Astrocyte of the spinal cord (primary cell): ENCODE results near the gene CD36.
A peak's percentile ranks its signal among the peaks of the same experiment; 100 is the strongest.

Source experiments
- DNase-seq: peaks from one replicate; pipeline ENCODE4 v3.0.0; 2011; ENCODE audit warnings: low read depth, low spot score
- H3K4me3 ChIP-seq: 2 replicates; pipeline ENCODE4 v1.5.1; 2011; ENCODE audit warnings: low read depth, mild to moderate bottlenecking, low read length, moderate library complexity
- in situ Hi-C: cut with HindIII; loops from 2 replicates; pipeline ENCODE4 v1.10.0; 2017; ENCODE audit warnings: low sequenced_read_pairs
- TF ChIP-seq, protein P1 (sequence below): IDR thresholded peaks from 2 replicates; pipeline ENCODE4 v1.5.1; 2012; ENCODE audit warnings: low read depth, mild to moderate bottlenecking, low read length, inconsistent platforms

CD36 gene

DNA sequence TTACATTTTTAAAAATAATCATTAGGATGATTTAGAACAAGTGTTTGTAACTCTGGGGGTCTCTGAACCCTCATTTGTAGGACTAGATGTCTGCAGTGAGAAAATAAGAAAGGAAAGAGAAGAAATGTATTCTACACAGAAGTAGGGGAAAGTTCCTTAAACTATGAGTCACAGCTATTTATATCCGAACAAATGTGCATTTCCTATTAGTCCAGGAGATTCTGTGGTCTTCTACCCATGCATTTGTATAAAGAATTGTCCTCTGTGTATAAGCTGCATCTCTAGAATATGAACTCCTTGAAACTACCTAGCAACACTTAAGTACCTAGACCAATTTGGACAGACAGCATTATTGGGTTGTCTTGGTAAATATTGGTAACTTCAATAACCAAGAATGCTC lies 15.9 kb upstream of the CD36 start:
- DNase-seq, result peak; percentile 77
- in situ Hi-C loops, result no loop called here
- TF ChIP-seq, protein P1, sequence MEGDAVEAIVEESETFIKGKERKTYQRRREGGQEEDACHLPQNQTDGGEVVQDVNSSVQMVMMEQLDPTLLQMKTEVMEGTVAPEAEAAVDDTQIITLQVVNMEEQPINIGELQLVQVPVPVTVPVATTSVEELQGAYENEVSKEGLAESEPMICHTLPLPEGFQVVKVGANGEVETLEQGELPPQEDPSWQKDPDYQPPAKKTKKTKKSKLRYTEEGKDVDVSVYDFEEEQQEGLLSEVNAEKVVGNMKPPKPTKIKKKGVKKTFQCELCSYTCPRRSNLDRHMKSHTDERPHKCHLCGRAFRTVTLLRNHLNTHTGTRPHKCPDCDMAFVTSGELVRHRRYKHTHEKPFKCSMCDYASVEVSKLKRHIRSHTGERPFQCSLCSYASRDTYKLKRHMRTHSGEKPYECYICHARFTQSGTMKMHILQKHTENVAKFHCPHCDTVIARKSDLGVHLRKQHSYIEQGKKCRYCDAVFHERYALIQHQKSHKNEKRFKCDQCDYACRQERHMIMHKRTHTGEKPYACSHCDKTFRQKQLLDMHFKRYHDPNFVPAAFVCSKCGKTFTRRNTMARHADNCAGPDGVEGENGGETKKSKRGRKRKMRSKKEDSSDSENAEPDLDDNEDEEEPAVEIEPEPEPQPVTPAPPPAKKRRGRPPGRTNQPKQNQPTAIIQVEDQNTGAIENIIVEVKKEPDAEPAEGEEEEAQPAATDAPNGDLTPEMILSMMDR, result no peak
- no peak overlapping the region for H3K4me3 ChIP-seq

DNA sequence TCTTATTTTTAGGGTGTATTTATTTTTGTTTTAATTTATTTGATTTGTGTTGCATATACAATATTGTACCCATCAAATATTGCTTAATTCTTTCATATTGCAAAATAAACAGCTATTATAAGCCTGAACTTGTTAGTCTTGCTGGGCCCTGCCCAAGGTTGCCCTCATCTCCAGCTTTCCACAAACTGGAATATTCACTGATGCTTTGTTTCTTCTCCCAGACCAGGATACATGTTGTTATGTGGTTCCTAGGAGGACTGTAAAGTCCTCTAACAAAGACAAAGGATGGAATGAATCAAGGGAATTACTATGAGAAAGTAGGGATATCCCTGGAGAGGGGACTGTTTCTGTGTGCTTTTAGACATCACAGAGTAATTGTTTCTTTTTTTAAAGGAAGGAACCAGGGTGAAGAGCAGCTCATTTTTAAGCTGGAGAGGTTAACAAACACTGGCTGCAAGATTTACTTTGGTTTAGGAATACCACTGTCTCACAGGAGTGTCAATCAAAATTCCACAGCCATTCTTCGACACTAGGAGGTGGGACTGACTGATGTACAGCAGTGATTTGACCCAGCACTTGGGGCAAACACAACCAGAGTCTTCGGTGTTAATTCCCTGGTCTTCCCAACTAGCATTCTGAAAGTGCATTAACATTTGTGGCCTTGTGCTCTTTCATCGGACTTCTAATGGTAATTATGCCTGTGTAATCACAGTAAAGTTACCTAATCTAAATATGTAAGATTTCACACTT lies 14.8 kb upstream of the CD36 start:
- TF ChIP-seq, protein P1, result no peak
- DNase-seq, result no peak
- H3K4me3 ChIP-seq, result no peak overlapping the region
- in situ Hi-C loops, result no loop called here

DNA sequence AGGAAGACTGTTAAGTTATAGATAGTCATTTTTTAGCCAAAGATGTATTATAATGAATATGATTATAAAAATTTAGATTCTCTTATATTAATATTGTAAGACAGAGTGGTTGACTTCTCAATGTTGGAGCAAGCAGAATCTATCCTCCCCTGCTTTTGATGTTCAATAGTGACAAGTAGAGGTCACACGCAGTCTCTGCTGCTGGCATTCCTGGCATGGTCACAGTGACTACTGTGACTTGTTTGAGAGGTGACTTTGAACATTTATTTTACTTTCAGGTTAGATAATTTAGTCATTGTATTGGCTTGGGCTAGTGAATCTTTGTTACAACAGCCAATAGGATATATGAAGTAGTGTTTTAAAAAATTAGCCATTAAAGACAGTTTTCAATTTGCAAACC lies 13.7 kb upstream of the CD36 start:
- DNase-seq, result no peak
- H3K4me3 ChIP-seq, result no peak overlapping the region
- TF ChIP-seq, protein P1, result no peak
- in situ Hi-C loops, result no loop called here

DNA sequence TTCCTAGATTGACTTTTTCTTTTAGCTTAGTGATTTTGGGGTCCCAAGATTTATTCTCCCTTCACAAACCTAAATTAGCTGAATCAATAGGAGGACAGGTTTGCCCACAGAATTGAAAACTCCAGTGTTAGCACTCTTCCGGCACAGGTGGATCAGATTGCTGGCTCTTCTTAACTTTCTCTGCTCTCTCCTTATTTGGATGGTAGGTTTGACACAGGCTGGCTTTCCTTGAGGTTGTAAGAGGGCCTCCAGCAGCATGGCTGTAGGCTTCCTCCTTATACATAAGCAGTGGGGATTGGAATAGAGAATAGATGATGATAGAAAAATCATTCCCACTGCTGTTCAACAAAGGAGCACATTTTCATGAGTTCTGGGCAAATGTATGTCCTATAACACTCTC lies 9.4 kb upstream of the CD36 start:
- no peak for DNase-seq
- in situ Hi-C loops, result no loop called here
- TF ChIP-seq, protein P1, result no peak
- no peak overlapping the region for H3K4me3 ChIP-seq

DNA sequence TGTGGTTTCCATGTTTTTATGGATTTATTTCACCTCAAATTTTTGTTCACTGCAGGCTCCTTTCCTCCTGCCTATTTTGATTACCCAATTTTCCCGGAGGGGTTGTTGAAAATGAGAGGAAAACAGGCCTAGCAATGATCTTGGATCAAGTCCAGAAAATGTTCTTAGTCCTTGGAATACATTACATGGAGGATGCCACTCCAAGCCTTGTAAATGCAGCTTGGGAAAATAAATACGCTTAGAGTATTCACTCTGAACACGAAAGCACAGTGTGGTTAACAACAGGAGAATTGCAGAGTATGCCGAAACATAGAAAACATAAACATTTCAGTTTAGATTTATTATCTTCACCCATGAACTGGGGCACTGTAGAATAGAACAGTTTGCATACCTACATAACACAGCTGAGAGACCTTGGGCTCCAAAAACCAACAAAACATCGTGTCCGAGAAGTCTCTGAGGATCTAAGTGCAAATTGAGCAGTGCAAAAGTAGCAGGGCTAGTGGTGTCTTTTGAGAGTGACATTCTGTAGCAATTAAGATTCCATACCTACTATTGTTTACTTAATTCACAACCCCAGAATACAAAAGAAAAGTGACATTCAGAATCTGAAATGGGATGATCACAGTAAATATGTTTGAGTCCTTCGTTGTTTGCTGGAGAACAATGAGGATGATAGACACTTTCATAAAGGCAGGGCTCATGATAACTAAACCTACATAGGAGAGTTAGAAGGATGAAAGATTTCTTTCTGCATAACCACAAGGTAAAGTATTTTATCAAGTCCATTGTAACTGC lies 7.6 kb upstream of the CD36 start:
- in situ Hi-C loops, result no loop called here
- no peak overlapping the region for H3K4me3 ChIP-seq
- TF ChIP-seq, protein P1, result no peak
- DNase-seq, result peak; percentile 29

DNA sequence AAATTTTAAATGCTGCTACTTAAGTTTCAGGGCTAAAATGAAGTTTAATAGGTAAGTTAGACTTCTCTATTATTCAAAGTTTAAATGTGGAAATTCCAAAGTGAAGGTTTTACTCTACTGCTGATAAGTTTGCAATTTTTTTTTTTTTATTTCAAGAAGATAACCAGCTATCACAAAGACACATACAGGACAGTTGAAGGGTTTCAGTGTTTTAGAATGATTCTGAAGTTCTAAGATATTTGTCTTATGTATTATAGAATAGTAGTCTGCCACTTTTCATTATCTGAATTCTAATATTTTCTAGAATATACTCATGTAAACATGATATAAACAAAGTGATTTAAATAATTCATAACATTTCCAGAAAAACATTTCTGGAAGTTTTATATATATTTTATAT lies 7.0 kb upstream of the CD36 start:
- no peak for DNase-seq
- TF ChIP-seq, protein P1, result no peak
- in situ Hi-C loops, result no loop called here
- no peak overlapping the region for H3K4me3 ChIP-seq
